ENCODE measurements around the gene TRANK1. TPM values are rescaled to one million over a fixed set of nuclear protein-coding genes. Genes with fewer than 3 reads are reported as not detected.
A peak's percentile ranks its signal among the peaks of the same experiment; 100 is the strongest.
"Not testable (repeated sequence)": the region's sequence is repeated elsewhere in the genome, so short reads cannot be mapped to it uniquely, and the experiment has no call there.

TRANK1 gene
- total RNA-seq, 1 donor from 2014 or later, result 0.53 TPM

GRCh38 chr3:36954452-36955134 lies 9.7 kb upstream of the TRANK1 start:
- TF ChIP-seq CTCF (IDR thresholded peaks at IDR 0.05; ENCODE audit: insufficient read depth, low read length, severe bottlenecking), result no peak
- FAIRE-seq, result no peak
- no peak for DNase-seq (ENCODE audit: low read depth)
- no peaks in the 10 kb centered on the region for H3K36me3 ChIP-seq (ENCODE audit: control insufficient read depth, insufficient read depth, low read length)
- no peak overlapping the region for H3K4me3 ChIP-seq (ENCODE audit: low read depth, low read length)
- H3K27me3 ChIP-seq (ENCODE audit: control insufficient read depth, insufficient read depth, low read length), result no peaks in the 10 kb centered on the region

- not testable (repeated sequence) for H3K4me3 ChIP-seq (ENCODE audit: low read depth, low read length); DNase-seq (ENCODE audit: low read depth); H3K36me3 ChIP-seq (ENCODE audit: control insufficient read depth, insufficient read depth, low read length); FAIRE-seq; H3K27me3 ChIP-seq (ENCODE audit: control insufficient read depth, insufficient read depth, low read length)
Observed at GRCh38 chr3:36947814-36948213, 3.0 kb upstream of the TRANK1 start.

- FAIRE-seq (no peak), DNase-seq (ENCODE audit: low read depth) (no peak)
- no peak overlapping the region for H3K4me3 ChIP-seq (ENCODE audit: low read depth, low read length)
- H3K27me3 ChIP-seq (ENCODE audit: control insufficient read depth, insufficient read depth, low read length), result no peaks in the 10 kb centered on the region
- TF ChIP-seq CTCF (IDR thresholded peaks at IDR 0.05; ENCODE audit: insufficient read depth, low read length, severe bottlenecking), result no peak
- no peaks in the 10 kb centered on the region for H3K36me3 ChIP-seq (ENCODE audit: control insufficient read depth, insufficient read depth, low read length)
Observed at GRCh38 chr3:36945333-36945980, 603 bp upstream of the TRANK1 start.

DNA sequence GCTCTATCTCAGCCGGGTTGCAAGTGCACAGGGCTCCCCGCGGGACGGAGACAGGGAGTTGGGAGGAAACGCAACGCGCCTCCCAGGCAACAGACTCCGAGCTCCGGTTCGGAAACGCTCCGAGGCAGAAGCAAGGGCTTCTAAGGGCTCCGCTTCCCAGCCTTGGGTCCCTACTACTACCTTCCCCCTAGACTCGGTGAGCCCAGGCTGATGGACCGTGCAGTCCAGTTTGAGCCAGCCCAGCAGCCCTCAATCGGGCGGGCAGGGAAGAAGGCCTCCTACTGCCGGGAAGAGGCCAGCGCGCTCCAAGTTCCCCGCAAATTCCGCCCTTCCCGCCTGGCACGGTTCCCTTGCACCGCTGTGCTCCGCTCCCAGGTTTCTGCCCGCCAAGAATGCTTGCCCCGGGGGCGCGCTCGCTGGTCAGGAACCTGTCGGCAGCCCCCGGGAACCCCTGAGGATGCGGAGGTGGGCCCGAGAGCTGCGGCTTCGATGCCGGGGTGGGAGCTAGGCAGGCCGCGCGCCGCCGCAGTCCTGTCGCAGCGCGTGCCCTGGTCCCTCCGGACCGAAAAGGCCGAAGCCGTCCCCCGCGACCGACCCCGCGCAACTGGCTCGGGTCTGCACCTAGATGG lies 728 bp downstream of the TRANK1 start:
- peak overlapping the region; percentile 59 for H3K4me3 ChIP-seq (ENCODE audit: low read depth, low read length)
- TF ChIP-seq CTCF (IDR thresholded peaks at IDR 0.05; ENCODE audit: insufficient read depth, low read length, severe bottlenecking), result no peak
- FAIRE-seq (no peak), DNase-seq (ENCODE audit: low read depth) (peak; percentile 16)
- no peaks in the 10 kb centered on the region for H3K27me3 ChIP-seq (ENCODE audit: control insufficient read depth, insufficient read depth, low read length)
- H3K36me3 ChIP-seq (ENCODE audit: control insufficient read depth, insufficient read depth, low read length), result no peaks in the 10 kb centered on the region

DNA sequence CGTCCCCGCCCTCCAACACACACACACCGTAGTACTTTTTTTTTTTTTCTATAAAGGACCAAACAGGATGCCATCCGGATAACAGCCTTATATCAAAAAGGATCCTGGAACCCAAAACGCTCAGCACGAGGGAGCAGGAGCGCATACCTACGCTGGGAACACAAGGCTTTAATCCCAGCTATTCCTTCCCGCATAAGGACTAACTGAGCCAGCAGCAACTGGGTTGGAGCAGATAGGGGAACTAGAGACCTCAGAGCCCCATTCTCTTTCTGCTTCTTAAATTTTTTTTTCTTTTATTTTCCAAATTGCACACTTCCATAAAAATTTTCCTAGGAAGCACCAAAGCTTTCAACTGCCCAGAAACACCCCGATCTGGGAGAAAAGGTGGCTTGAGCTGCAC lies 1.3 kb downstream of the TRANK1 start:
- TF ChIP-seq CTCF (IDR thresholded peaks at IDR 0.05; ENCODE audit: insufficient read depth, low read length, severe bottlenecking), result no peak
- H3K36me3 ChIP-seq (ENCODE audit: control insufficient read depth, insufficient read depth, low read length), result no peaks in the 10 kb centered on the region
- no peaks in the 10 kb centered on the region for H3K27me3 ChIP-seq (ENCODE audit: control insufficient read depth, insufficient read depth, low read length)
- peak overlapping the region; percentile 59 for H3K4me3 ChIP-seq (ENCODE audit: low read depth, low read length)
- no peak for FAIRE-seq
- DNase-seq (ENCODE audit: low read depth), result no peak

DNA sequence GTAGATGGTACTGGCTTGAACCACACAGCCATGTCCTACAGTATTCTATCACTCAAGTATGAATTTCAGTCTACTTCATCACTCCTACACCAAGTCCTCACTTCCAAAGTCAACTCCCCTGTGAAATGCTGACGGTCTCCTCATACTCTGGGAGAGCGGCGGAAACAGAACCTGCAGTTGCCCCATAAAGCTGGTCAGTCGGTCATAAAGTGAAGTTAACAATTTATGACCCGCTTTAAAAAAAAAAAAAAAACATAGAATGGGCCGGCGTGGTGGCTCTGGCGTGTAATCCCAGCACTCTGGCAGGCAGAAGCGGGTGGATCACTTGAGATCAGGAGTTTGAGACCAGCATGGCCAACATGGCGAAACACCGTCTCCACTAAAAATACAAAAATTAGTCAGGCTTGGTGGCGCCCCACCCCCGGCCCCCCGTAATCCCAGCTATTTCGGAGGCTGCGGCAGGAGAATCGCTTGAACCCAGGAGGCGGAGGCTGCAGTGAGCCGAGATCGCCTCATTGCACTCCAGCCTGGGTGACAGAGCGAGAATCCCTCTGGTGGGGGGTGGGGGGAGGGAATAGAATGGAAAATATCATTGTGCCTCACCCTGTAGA lies 2.1 kb downstream of the TRANK1 start:
- no peaks in the 10 kb centered on the region for H3K27me3 ChIP-seq (ENCODE audit: control insufficient read depth, insufficient read depth, low read length)
- FAIRE-seq (no peak), DNase-seq (ENCODE audit: low read depth) (no peak)
- H3K36me3 ChIP-seq (ENCODE audit: control insufficient read depth, insufficient read depth, low read length), result no peaks in the 10 kb centered on the region
- no peak for TF ChIP-seq CTCF (IDR thresholded peaks at IDR 0.05; ENCODE audit: insufficient read depth, low read length, severe bottlenecking)
- H3K4me3 ChIP-seq (ENCODE audit: low read depth, low read length), result no peak overlapping the region

Measured in bronchial epithelial cell (primary cell).